NCI-H2107 treated with DMSO at 0.1 percent for 48 hours (cell line): ENCODE measurements around the gene NRXN3.
A peak's percentile ranks its signal among the peaks of the same experiment; 100 is the strongest.

ENCODE experiments used
- DNase-seq: peaks from one replicate; lab custom pipeline; 2025; ENCODE audit not compliant: unreplicated experiment; lab: John Stamatoyannopoulos, UW

The NRXN3 gene

DNA sequence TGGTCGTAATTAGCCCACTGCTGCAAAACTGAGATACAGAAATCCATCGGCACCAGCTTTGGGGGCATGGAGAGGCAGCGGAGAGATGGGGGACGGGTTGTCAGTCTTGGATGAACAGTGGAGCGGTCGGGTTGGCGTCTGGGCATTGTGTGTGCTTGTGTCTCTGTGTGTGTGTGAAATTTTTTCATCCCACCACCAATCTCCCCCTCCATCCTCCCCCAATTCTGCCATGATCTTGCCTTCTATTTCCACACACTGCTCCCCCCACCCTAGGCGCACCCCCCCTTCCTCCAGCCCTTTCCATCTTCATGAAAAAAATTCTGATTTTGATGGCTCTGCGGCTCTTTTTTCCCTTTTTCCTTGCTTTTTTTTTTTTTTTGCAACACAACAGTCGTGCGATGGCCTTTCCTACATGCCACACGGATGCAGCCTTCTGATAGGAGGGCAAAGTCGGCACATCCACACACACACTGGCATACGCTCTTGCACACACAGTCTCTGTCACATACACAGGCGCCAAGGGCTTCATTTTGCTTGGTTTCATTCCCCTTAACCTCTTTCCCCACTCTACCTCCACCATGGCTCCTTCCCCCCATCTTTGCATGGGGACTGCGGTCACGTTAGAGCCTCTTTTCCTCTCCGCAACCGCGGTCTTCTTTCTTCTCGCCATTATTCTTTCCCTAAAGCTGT is 3.3 kb downstream of the NRXN3 start:
- DNase-seq: peak; percentile 22

DNA sequence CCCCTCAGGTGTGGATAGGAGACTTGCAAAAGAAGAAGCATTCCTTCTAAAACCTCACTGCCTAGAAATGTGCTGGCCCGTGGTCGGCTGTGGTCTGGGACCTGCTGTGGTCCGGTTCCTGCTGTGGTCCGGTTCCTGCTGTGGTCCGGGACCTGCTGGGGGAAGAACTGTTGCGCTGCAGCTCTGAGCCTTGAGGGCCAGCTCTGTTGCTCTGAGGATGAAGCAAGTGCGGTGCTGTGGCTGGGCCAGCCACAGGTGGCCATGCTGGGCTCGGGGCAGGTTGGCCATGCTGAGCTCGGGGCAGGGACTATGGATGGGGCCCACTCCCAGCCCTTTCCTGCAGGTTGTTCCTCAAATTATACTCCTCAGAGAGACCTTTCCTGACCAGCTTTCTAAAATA is 5.2 kb downstream of the NRXN3 start:
- DNase-seq: no peak

GRCh38 chr14:78178071-78178470 is 7.9 kb downstream of the NRXN3 start:
- DNase-seq: no peak

DNA sequence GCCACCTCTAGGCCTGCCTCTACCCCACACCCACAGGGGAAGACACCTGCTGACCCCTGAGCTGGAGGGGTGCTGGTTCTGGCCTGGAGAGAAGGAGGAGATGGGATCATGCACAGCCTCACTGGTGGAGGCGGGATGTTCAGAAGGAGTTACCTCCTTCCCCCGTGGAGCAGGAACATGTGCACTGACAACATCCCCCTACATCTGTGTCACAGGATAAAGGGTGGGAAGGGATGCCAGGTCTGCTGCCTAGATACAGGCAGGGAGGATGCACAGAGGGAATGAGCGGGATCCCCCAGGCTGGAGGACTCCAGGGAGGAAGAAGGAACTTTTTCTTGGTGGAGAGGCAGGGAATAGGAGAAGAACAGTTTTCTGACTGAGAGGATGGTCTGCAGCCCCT is 8.8 kb downstream of the NRXN3 start:
- DNase-seq: no peak

DNA sequence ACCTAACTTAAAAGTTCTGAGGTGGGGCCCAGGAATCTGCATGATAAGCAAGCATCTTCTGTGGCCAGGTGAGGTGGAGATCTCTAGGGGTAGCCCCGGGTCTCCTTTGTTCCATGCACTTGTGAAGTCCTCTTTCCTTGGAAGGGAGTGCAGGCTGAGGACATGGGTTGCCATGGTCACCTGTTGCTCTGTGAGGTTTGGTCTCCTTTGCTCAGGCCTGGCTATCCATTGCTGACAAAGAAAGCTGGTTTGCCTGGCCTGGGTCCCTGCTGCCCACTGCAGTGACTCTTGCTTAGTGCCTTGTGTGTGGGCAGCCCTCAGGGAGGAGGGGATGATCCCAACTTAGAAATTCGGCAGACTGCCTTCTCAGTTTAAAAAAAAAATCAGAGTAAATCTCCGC is 11.1 kb downstream of the NRXN3 start:
- DNase-seq: no peak

- no peak for DNase-seq
These were observed 12.5 kb downstream of the NRXN3 start for GRCh38 chr14:78182722-78183121.

- no peak for DNase-seq
These were observed 14.0 kb downstream of the NRXN3 start for GRCh38 chr14:78184157-78184556.

GRCh38 chr14:78186277-78186676 is 16.1 kb downstream of the NRXN3 start:
- DNase-seq: no peak

GRCh38 chr14:78188882-78189281 is 18.7 kb downstream of the NRXN3 start:
- no peak for DNase-seq

- no peak for DNase-seq
These were observed 25.3 kb downstream of the NRXN3 start for GRCh38 chr14:78195431-78195830.

GRCh38 chr14:78196323-78196722 is 26.1 kb downstream of the NRXN3 start:
- no peak for DNase-seq

GRCh38 chr14:78197051-78197450 is 26.9 kb downstream of the NRXN3 start:
- DNase-seq: no peak

DNA sequence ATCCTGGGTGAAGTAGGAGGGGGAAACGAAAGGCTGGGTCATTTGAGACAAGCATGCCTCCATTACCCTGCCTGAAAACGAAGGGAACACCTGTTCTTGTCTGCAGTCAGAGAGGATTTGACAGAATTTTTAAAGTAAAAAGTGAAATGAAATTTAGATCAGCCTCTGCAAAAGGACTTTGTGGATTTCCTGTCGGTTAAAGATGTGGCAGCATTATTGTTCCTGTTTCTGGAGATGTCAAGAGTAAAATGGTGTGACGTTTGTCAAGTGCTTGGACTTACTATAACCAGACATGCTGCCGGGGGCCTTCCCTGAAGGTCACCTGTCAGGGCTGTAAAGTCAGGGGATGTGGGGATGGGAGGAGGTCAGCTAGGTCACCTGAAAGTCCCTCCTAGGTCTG is 32.0 kb downstream of the NRXN3 start:
- DNase-seq: peak; percentile 51

DNA sequence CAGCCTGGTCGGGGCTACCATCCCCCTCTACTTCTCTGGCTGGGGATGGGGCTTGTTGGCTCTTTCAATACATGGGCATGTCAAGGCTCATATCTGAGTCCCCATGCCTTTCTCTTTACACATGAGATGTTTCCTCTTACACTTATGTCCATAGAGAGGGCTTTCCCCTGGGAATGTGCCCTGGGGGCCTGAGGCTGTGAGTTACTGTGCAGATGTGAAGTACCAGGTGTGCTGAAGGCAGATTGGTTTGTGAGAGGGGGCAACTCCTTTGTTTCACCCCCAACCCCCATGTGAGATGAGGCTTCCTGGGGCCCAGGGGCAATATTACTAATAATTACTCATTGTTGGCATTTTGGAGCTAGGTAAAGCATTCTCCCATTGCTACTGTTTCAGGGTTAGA is 32.8 kb downstream of the NRXN3 start:
- DNase-seq: peak; percentile 98

GRCh38 chr14:78207414-78207813 is 37.2 kb downstream of the NRXN3 start:
- no peak for DNase-seq

DNA sequence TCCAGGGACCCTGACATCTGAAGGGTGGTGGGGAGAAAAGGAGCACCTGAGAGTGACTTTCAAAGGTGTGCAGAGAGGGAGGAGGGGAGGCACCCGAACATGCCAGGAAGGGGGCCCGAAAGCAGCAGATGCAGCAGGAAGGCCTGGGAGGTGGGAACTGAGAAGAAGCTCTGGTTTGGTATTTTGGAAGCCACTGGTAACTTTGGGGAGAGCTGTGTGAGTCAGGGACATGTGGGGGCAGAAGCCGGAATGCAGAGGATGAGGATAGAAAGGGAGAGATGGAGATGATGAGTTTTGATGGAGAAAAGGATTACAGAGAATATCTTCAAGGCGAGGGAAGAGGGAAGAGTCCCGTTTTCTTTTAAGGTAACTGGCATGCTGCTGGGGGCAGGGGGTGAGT is 50.1 kb downstream of the NRXN3 start:
- DNase-seq: no peak

GRCh38 chr14:78222746-78223145 is 52.6 kb downstream of the NRXN3 start:
- DNase-seq: no peak

DNA sequence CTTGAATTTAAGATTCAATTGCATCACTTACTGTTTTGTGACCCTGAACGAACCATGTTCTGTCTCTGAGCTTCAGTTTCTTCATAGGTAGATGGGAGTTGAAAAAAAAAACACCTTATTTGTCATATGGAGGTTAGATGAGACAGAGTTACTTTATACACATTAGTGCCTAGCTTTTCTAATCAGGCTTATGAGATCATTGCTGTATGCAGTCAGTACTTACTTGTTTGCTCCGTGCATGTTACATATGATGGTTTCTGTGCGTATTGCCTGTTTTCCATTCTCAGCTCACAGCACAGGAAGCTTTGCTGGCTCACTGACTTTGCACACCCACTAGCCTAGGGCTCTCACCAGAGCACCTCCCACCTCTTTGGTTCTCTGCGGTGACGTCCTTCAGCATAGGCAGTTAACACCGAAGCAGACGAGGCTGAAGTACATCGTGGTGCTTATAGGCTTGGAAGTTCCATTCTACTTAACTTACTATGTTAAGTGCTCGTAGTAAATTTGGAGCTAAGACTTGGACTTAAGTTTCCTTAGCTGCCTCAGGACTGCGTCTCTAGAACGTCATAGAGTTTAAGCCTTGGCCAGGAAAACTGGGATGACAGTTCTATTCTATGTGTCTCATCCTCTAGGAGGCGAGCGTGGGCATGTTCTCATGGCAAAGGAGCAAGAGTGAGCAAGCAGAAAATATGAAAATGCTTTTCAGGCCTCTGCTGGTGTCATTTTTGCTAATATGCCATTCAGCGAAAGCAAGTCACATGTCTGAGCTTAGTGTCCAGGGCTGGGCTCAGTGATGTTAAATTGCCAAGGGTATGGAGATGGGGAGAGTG is 57.3 kb downstream of the NRXN3 start:
- no peak for DNase-seq

DNA sequence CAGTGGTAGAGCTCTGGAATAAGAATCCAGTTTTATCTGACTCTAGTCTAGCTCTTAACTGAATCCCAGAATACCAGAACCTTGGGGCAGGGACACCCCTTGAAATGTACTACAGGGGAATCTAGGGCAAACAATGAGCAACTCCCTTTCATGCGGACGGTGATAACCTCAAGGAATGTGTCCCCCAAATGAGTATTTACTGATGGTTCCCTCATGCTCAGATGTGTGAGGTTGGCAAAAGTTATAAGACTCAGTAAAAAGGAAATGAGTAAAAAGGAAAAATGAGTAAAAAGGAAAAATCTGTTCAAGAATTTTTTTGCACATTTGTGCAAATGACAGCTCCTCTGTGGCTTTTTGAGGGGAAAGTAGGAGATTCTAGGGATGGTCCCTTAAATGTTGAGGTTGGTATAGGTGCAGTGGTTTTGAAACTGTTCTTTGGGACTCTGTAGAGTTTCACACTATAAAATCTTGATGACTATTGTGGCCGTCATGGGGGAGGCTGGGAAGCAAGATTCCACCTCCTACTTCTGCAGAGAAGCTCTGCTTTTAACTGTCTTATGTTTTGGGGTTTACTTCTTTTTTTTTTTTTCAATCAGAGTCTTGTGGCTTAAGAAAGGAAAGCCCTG is 58.6 kb downstream of the NRXN3 start:
- DNase-seq: no peak

- DNase-seq: no peak
These were observed 62.2 kb downstream of the NRXN3 start for GRCh38 chr14:78232231-78233000.

- no peak for DNase-seq
These were observed 68.0 kb downstream of the NRXN3 start for GRCh38 chr14:78238141-78238540.
